Loucy (cell line): ENCODE results near the gene CDH2.

Source experiments
- H2AFZ ChIP-seq: fragments of 200-600 bp; sonication (generic); 2 replicates; pipeline ENCODE4 v1.6.0; 2016; ENCODE audit warnings: antibody characterized with exemption, mild to moderate bottlenecking, low read length, moderate library complexity
- H3F3A ChIP-seq: fragments of 200-600 bp; 2 replicates; pipeline ENCODE4 v1.6.0; 2016; ENCODE audit warnings: antibody characterized with exemption, low read depth, mild to moderate bottlenecking
- H3K27me3 ChIP-seq: fragments of 200-600 bp; sonication (generic); 2 replicates; pipeline ENCODE4 v1.6.1; 2014; ENCODE audit warnings: low read length, mild to moderate bottlenecking; ENCODE audit not compliant: insufficient read depth, poor library complexity, severe bottlenecking
- H3K36me3 ChIP-seq: fragments of 200-600 bp; sonication (generic); 2 replicates; pipeline ENCODE4 v1.6.1; 2016; ENCODE audit warnings: low read length; ENCODE audit not compliant: insufficient read depth
- H3K4me1 ChIP-seq: fragments of 200-600 bp; sonication (generic); 2 replicates; pipeline ENCODE4 v1.5.1; 2014; ENCODE audit warnings: low read length, mild to moderate bottlenecking; ENCODE audit not compliant: insufficient read depth, poor library complexity, severe bottlenecking
- H3K4me2 ChIP-seq: fragments of 200-600 bp; sonication (generic); 2 replicates; pipeline ENCODE4 v1.6.0; 2014; ENCODE audit warnings: antibody characterized with exemption, low read length, low read depth, mild to moderate bottlenecking; ENCODE audit not compliant: poor library complexity, severe bottlenecking
- H3K4me3 ChIP-seq: fragments of 200-600 bp; sonication (generic); 2 replicates; pipeline ENCODE4 v1.5.1; 2014; ENCODE audit warnings: low read length, mild to moderate bottlenecking, mixed read lengths; ENCODE audit not compliant: poor library complexity, severe bottlenecking
- H3K79me2 ChIP-seq: fragments of 200-600 bp; sonication (generic); 2 replicates; pipeline ENCODE4 v1.6.1; 2014; ENCODE audit warnings: low read length; ENCODE audit not compliant: insufficient read depth
- H3K9ac ChIP-seq: fragments of 200-600 bp; sonication (generic); 2 replicates; pipeline ENCODE4 v1.6.0; 2014; ENCODE audit warnings: mild to moderate bottlenecking, low read depth, low read length, moderate library complexity; ENCODE audit not compliant: poor library complexity, severe bottlenecking
- H3K9me2 ChIP-seq: fragments of 200-600 bp; sonication (generic); replicated peaks from 2 replicates; pipeline ENCODE4 v1.6.1; 2016; ENCODE audit warnings: low read depth, low read length, mixed read lengths
- H3K9me3 ChIP-seq: fragments of 200-600 bp; sonication (generic); 2 replicates; pipeline ENCODE4 v1.6.1; 2014; ENCODE audit warnings: mild to moderate bottlenecking, antibody characterized with exemption, low read length, low read depth; ENCODE audit not compliant: insufficient read depth
- H4K20me1 ChIP-seq: fragments of 200-600 bp; sonication (generic); 2 replicates; pipeline ENCODE4 v1.6.0; 2014; ENCODE audit warnings: antibody characterized with exemption, low read length, mild to moderate bottlenecking; ENCODE audit not compliant: insufficient read depth, poor library complexity, severe bottlenecking
- EZH2phosphoT487 ChIP-seq: fragments of 200-600 bp; IDR thresholded peaks from 2 replicates; pipeline ENCODE4 v1.6.1; 2018; ENCODE audit warnings: antibody characterized with exemption, mild to moderate bottlenecking, moderate library complexity, borderline replicate concordance
- TF ChIP-seq, protein P1 (sequence below): fragments of 200-600 bp; sonication (generic); conservative IDR thresholded peaks from 2 replicates; pipeline ENCODE4 v1.5.1; 2014; ENCODE audit warnings: mild to moderate bottlenecking, antibody characterized with exemption, low read length

Gene CDH2

DNA sequence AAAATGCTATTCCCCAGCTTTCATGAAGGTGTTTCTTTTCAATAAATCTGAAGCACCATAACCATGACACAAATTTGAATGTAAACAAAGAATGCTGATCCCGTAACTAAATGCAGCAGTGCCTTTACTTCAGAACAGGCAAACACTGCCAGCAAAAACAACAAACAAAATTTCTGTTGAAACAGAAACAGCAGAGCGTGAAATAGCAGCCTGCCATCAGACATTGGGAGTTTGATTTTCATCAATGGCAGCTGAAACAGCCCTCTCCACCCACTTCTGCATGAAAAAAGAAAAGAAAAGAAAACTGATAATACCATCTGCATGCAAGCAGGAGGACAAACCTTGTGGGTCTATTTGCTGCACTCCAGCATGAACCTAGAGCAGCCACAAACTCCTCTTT lies 128.3 kb downstream of the CDH2 start:
- no peaks in the 10 kb centered on the region for H3F3A ChIP-seq
- no peak overlapping the region for H3K4me2 ChIP-seq
- H2AFZ ChIP-seq: no peak overlapping the region

GRCh38 chr18:28045880-28046279 lies 131.1 kb downstream of the CDH2 start:
- H3K36me3 ChIP-seq: no peaks in the 10 kb centered on the region
- no peak overlapping the region for H3K4me3 ChIP-seq
- no peaks in the 10 kb centered on the region for H3K79me2 ChIP-seq
- H3K9me3 ChIP-seq: no peaks in the 10 kb centered on the region
- no peak for TF ChIP-seq EZH2phosphoT487
- TF ChIP-seq, protein P1, sequence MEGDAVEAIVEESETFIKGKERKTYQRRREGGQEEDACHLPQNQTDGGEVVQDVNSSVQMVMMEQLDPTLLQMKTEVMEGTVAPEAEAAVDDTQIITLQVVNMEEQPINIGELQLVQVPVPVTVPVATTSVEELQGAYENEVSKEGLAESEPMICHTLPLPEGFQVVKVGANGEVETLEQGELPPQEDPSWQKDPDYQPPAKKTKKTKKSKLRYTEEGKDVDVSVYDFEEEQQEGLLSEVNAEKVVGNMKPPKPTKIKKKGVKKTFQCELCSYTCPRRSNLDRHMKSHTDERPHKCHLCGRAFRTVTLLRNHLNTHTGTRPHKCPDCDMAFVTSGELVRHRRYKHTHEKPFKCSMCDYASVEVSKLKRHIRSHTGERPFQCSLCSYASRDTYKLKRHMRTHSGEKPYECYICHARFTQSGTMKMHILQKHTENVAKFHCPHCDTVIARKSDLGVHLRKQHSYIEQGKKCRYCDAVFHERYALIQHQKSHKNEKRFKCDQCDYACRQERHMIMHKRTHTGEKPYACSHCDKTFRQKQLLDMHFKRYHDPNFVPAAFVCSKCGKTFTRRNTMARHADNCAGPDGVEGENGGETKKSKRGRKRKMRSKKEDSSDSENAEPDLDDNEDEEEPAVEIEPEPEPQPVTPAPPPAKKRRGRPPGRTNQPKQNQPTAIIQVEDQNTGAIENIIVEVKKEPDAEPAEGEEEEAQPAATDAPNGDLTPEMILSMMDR: no peak
- H2AFZ ChIP-seq: no peak overlapping the region
- H3K4me1 ChIP-seq: peaks cover 12% of the 10 kb centered on the region
- no peaks in the 10 kb centered on the region for H3K27me3 ChIP-seq
- H3K4me2 ChIP-seq: peak overlapping the region; percentile 8
- H4K20me1 ChIP-seq: no peaks in the 10 kb centered on the region
- no peaks in the 10 kb centered on the region for H3F3A ChIP-seq
- H3K9me2 ChIP-seq: no peaks in the 10 kb centered on the region
- H3K9ac ChIP-seq: no peak overlapping the region

More for the DNA sequence above, 128.3 kb downstream of the CDH2 start:
- Histone ChIP-seq H3K9ac (no peak overlapping the region), H3K9me3 (no peaks in the 10 kb centered on the region), H3K36me3 (no peaks in the 10 kb centered on the region), H3K27me3 (no peaks in the 10 kb centered on the region), H3K4me1 (peaks cover 12% of the 10 kb centered on the region), H3K79me2 (no peaks in the 10 kb centered on the region), H4K20me1 (no peaks in the 10 kb centered on the region), H3K4me3 (no peak overlapping the region), H3K9me2 (no peaks in the 10 kb centered on the region)
- TF ChIP-seq, protein P1: no peak
- no peak for TF ChIP-seq EZH2phosphoT487

- peak overlapping the region; percentile 8 for H3K4me2 ChIP-seq
These were observed 131.6 kb downstream of the CDH2 start for GRCh38 chr18:28045176-28045810.

More at GRCh38 chr18:28045176-28045810, 131.6 kb downstream of the CDH2 start:
- TF ChIP-seq, protein P1: no peak
- TF ChIP-seq EZH2phosphoT487: no peak
- Histone ChIP-seq H3K9me3 (no peaks in the 10 kb centered on the region), H2AFZ (no peak overlapping the region), H3K9me2 (no peaks in the 10 kb centered on the region), H3F3A (no peaks in the 10 kb centered on the region), H3K27me3 (no peaks in the 10 kb centered on the region), H4K20me1 (no peaks in the 10 kb centered on the region), H3K4me1 (peaks cover 12% of the 10 kb centered on the region), H3K36me3 (no peaks in the 10 kb centered on the region), H3K9ac (no peak overlapping the region), H3K79me2 (no peaks in the 10 kb centered on the region), H3K4me3 (no peak overlapping the region)
